GM18858 (cell line): ENCODE data around the gene CEP72.
"Not testable (repeated sequence)": the region's sequence is repeated elsewhere in the genome, so short reads cannot be mapped to it uniquely, and the experiment has no call there.

Experiments
- ATAC-seq: cut with Tn5 transposase; IDR thresholded peaks from one replicate; pipeline ENCODE4 v1.9.1; 2021; ENCODE audit not compliant: unreplicated experiment

CEP72 gene

GRCh38 chr5:680836-681235 is 68.7 kb downstream of the CEP72 start:
- ATAC-seq, result not testable (repeated sequence)

DNA sequence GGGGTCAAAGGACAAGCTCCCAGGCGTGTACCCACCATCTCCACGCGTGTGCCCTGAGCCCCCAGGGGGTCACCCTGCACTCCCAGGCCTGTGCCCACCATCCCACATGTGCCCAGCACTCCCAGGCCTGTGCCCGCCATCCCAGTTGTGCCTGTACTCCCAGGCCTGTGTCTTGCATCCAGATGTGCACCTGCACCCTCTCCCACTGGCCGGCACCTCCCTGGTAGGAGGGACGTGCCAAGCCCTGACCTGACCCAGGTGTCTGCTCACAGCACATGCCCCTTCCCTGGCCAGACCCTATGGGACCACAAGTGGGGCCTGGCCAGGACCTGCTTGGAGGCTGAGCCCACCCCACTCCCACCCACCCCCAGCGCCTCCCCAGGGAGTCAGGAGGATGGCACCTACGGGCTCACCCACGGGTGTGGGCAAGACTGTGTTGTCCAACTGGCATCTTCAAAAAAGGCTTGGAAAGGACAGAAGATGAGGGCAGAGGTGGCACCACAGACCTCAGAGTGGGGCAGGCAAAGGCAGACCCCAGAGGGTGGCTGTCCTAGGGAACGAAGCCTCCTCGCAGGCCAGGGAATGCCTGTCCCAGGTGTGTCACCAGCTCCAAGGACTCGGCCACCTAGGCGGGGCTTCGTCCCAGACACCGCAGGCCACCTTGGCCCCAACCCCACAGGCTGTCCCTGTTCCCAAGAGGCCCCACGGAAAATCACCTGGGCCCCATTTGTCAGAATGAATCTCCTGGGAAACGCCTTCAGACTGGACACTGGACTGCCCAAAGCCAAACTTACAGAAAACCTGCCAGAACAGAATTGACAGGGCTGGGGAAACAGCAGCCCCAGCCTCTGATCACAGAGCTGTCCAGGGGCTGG is 69.4 kb downstream of the CEP72 start:
- not testable (repeated sequence) for ATAC-seq

DNA sequence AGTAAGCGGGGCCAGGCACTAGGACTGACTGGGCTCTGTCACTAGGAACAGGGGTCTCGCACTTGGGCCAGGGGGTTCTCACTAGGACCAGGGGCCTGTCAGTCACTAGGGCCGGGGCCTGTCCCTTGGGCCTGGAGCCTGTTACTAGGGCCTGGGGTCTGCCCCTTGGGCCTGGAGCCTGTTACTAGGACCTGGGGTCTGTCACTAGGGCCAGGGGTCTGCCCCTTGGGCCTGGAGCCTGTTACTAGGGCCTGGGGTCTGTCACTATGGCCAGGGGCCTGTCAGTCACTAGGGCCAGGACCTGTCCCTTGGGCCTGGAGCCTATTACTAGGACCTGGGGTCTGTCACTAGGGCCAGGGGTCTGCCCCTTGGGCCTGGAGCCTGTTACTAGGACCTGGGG is 70.1 kb downstream of the CEP72 start:
- ATAC-seq, result not testable (repeated sequence)

GRCh38 chr5:682651-683358 is 70.7 kb downstream of the CEP72 start:
- not testable (repeated sequence) for ATAC-seq

GRCh38 chr5:683551-684481 is 71.7 kb downstream of the CEP72 start:
- ATAC-seq, result no peak

GRCh38 chr5:684751-685216 is 72.6 kb downstream of the CEP72 start:
- no peak for ATAC-seq

- ATAC-seq, result no peak
Observed at GRCh38 chr5:685262-686171, 73.4 kb downstream of the CEP72 start.

DNA sequence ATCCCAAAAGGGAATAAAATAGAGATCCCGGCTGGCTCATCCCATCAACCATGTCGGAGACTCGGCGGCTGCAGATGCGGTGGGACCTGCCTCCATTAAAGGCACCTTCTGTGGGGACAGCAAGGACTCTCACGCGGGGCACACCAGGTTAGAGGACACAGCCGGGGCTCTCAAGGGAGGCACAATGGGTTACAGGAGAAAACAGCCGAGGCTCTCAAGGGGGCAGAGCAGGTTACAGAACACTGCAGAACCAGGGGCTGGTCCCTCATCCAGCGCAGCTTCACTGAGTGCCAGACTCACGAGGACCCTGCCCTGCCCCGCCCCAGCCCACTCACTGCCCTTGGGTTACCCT is 74.0 kb downstream of the CEP72 start:
- ATAC-seq, result not testable (repeated sequence)

GRCh38 chr5:686936-687335 is 74.8 kb downstream of the CEP72 start:
- ATAC-seq, result not testable (repeated sequence)

DNA sequence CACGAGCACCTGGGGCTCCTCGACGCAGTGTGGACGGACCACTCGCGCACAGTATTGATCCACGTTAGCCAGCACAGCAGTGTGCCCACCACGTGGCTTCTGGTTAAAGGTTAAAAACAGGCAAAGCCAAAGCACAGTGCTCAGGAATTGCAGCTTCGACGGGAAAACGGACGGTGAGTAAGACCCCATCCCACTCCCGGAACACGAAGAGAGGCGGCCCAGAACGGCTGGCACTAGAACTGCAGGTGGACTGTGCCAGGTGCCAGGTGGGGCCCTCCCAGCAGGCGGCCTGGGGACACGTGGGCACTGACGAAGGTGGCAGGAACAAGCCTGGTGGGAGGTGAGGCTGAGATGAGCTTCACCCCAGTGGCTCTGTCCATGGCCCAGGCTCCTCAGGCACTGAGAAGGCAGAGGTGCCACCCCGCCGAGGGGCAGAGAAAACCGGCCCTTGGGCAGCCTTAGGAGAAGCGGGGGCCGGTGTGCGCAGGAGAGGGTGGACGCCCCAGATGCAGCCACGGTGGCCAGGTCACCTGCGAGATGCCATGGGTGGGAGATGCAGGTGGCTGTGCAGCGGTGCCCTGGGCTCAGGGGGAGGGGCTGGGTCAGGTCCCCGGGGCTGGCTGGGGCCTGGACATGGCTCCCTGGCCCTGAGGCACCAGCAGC is 76.3 kb downstream of the CEP72 start:
- ATAC-seq, result not testable (repeated sequence)

- not testable (repeated sequence) for ATAC-seq
Observed at GRCh38 chr5:690293-690692, 78.2 kb downstream of the CEP72 start.

- not testable (repeated sequence) for ATAC-seq
Observed at GRCh38 chr5:691049-691448, 78.9 kb downstream of the CEP72 start.

DNA sequence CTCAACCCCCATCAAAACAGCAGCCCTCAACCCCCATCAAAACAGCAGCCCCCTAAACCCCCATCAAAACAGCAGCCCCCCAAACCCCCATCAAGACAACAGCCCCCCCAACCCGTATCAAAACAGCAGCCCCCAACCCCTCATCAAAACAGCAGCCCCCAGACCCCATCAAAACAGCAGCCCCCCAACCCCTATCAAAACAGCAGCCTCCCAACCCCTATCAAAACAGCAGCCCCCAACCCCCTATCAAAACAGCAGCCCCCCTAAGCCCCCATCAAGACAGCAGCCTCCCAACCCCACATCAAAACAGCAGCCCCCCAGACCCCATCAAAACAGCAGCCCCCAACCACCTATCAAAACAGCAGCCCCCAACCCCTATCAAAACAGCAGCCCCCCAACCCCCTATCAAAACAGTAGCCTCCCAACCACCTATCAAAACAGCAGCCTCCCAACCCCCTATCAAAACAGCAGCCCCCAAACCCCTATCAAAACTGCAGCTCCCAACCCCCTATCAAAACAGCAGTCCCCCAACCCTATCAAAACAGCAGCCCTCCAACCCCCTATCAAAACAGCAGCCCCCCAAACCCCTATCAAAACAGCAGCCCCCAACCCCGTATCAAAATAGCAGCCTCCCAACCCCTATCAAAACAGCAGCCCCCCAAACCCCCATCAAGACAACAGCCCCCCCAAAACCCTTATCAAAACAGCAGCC is 79.8 kb downstream of the CEP72 start:
- ATAC-seq, result no peak

DNA sequence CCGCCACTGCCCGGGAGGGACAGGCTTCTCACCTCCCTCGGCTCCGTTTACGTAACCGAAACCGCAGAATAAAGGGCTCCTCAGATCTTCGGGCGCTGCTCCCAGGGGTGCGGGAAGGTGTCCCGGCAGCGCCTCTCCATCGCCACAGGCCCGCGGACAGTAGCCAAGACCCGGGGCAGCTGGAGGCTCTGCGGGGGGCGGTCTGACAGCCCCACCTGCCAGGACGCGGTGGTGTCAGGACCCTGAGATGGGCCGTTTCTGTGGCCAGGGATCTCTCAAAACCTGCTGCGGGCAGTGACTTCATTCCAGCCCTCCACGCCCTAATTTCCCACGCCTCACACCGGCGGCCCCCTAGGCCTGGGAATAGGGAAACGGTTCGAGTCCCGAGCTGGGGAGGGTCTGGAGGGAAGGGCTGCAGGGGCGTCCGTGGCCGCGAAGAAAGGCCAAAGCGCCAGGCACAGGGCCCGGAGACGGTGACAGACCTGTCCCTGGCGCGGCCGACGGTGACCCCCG is 80.4 kb downstream of the CEP72 start:
- ATAC-seq, result not testable (repeated sequence)

GRCh38 chr5:693271-694041 is 81.3 kb downstream of the CEP72 start, which contains the start of gene TPPP:
Gene TPPP (minus strand): TSS chr5:693352. CDS start chr5:678060, 15,292 bp downstream.
- not testable (repeated sequence) for ATAC-seq

GRCh38 chr5:694042-694431 is 81.9 kb downstream of the CEP72 start:
- not testable (repeated sequence) for ATAC-seq

DNA sequence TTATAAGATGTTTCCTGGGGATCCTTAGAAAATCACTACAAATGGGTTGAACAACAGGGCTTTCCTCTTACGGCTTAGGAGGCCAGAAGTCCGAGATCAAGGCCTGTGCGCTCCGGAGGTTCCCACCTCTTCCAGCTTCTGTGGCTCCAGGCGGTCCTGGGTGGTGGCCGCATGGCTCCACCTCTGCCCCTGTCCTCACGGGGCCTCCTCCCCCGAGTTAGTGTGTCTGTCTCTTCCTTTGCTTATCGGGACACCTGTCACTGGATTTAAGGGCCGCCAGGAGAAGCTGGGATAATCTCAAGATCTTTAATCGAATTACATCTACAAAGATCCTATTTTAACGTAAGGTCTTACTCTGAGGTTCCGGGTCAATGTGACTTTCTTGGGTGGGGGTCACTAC is 83.3 kb downstream of the CEP72 start:
- ATAC-seq, result not testable (repeated sequence)

DNA sequence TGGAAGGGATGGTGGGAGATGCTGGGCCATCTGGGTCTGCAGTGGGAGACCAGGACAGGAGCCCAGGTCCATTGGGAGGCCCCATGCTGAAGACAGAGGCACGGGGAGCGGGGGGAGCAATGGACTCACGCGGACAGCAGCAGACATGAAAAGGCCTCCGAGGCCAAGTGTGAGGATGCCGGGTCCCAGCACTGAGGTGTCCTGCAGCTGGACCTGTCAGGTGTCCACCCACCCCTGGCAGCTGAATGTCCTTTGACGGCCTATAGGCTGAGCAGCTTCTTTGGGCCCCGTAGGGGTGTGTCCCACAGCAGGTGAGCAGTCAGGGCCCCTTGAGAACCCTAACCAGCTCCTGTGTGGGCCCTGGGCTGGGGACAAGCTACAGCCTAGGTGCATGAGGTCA is 84.1 kb downstream of the CEP72 start:
- not testable (repeated sequence) for ATAC-seq
